ENCODE data around the gene SPACA4. TPM values are rescaled to one million over a fixed set of nuclear protein-coding genes. Genes with fewer than 3 reads are reported as not detected.

The SPACA4 gene
- total and polyA plus RNA-seq, 2 of the 4 experiments (the other 2 are of a cell fraction), result not detected

DNA sequence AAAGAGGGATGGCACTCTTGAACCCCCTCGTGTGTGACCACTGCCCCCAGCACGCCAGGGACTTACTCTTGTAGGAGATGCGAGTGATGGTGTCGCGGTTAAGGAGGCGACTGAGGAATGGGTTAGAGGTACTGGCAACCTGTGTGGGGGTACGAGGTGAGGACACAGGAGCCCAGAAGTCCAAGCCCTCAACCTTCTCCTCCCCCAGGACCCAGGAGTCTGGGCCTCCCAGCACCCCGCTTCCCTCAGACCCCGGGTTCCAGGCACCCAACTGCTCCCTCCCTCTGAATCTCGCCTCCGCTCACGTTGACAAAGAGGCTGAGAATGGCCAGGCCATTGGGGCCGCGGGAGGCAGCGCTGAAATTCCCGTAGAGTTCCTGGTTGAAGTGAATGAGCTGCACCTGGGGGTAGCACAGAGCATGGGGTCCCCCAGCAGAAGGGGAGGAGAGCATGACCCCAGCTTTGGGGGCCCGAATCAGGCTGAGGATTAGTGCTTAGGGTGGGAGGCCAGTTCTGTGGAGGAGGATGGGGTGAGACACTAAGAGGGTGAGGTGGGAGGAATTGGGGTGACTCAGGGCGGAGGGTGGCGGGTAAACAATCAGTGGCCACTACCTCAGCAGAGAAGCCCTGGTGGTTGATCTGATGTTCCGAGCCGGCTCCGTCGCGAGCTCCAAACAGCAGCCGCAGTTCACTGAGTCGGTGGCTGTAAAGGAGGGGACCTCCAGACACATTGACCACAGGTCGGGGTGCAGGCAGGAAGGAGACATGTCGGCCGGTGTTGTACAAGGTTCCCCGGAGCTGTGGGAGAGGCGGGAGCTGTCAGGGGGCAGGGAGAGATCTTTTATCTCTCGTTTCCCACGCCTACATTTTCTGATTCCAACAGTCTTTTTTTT, 33.2 kb downstream of the SPACA4 start:
- TF ChIP-seq BHLHE40 (IDR thresholded peaks at IDR 0.05; ENCODE audit: low read depth, low read length) (no peak), MAFK (IDR thresholded peaks at IDR 0.05; ENCODE audit: low read depth, low read length) (no peak), CHD1 (IDR thresholded peaks at IDR 0.05; ENCODE audit: low read depth, low read length) (no peak), MAZ (IDR thresholded peaks at IDR 0.05; ENCODE audit: borderline replicate concordance, low read depth, low read length) (no peak), RCOR1 (IDR thresholded peaks at IDR 0.05; ENCODE audit: insufficient replicate concordance, low read length) (no peak), RAD21 (IDR thresholded peaks at IDR 0.05; ENCODE audit: low read length) (no peak), NFE2L2 (IDR thresholded peaks at IDR 0.05; ENCODE audit: low read depth, low read length) (no peak), SMC3 (IDR thresholded peaks at IDR 0.05; ENCODE audit: low read depth, low read length) (no peak), FOS (IDR thresholded peaks at IDR 0.05; ENCODE audit: low read depth, low read length) (no peak)
- TF ChIP-seq, protein P1, sequence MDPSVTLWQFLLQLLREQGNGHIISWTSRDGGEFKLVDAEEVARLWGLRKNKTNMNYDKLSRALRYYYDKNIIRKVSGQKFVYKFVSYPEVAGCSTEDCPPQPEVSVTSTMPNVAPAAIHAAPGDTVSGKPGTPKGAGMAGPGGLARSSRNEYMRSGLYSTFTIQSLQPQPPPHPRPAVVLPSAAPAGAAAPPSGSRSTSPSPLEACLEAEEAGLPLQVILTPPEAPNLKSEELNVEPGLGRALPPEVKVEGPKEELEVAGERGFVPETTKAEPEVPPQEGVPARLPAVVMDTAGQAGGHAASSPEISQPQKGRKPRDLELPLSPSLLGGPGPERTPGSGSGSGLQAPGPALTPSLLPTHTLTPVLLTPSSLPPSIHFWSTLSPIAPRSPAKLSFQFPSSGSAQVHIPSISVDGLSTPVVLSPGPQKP (IDR thresholded peaks at IDR 0.05; ENCODE audit: borderline replicate concordance, low read depth, low read length), result no peak
- TF ChIP-seq, protein P2, sequence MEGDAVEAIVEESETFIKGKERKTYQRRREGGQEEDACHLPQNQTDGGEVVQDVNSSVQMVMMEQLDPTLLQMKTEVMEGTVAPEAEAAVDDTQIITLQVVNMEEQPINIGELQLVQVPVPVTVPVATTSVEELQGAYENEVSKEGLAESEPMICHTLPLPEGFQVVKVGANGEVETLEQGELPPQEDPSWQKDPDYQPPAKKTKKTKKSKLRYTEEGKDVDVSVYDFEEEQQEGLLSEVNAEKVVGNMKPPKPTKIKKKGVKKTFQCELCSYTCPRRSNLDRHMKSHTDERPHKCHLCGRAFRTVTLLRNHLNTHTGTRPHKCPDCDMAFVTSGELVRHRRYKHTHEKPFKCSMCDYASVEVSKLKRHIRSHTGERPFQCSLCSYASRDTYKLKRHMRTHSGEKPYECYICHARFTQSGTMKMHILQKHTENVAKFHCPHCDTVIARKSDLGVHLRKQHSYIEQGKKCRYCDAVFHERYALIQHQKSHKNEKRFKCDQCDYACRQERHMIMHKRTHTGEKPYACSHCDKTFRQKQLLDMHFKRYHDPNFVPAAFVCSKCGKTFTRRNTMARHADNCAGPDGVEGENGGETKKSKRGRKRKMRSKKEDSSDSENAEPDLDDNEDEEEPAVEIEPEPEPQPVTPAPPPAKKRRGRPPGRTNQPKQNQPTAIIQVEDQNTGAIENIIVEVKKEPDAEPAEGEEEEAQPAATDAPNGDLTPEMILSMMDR (conservative IDR thresholded peaks at IDR 0.05; ENCODE audit: low read depth, low read length), result no peak
- no peak overlapping the region for H3K9ac ChIP-seq (ENCODE audit: low read depth, low read length)
- H2BK20ac ChIP-seq (ENCODE audit: low read depth, low read length), result no peak overlapping the region
- no peaks in the 10 kb centered on the region for H3K36me3 ChIP-seq (ENCODE audit: control insufficient read depth, insufficient read depth, low read length)
- CTCF ChIA-PET, result no interaction called here
- H3K14ac ChIP-seq (replicated peaks; ENCODE audit: low read depth, low read length), result no peak overlapping the region
- H4K5ac ChIP-seq (ENCODE audit: low read depth, low read length), result no peak overlapping the region
- H3K9me1 ChIP-seq (ENCODE audit: insufficient read depth, low read length), result peaks cover 10% of the 10 kb centered on the region
- no peak overlapping the region for H3K4ac ChIP-seq (ENCODE audit: low read depth, low read length)
- dilution Hi-C loops (cut with HindIII; ENCODE audit: low sequenced_read_pairs, unreplicated experiment) (no loop called here), intact Hi-C loops (cut with micrococcal nuclease) (loop anchor here (10.0 kb wide), 1 partner anchor 325 kb away; the partner anchor contains the start of gene FTL), in situ Hi-C loops (cut with MboI; ENCODE audit: low sequenced_read_pairs) (loop anchor here (10.0 kb wide), 2 partner anchors 195 to 325 kb away; partner anchors contain the start of genes FTL and HSD17B14)
- H3K79me1 ChIP-seq (ENCODE audit: low read depth in 1 of 2, low read length in 2 of 2), result peaks cover 0 to 9% of the 10 kb centered on the region in 2 experiments; a peak in 2 of 4 replicates
- H3K4me3 ChIP-seq (ENCODE audit: insufficient read depth, low read depth, low read length), result no peak overlapping the region
- no peaks in the 10 kb centered on the region for H3K9me3 ChIP-seq (ENCODE audit: control insufficient read depth, insufficient read depth, low read length)
- no TSS peak for BruUV-seq (replicated peaks)
- ATAC-seq (ENCODE audit: low read depth) (no peak), DNase-seq (no peak)
- H4K8ac ChIP-seq (ENCODE audit: low read depth in 2 of 2, low read length in 2 of 2), result no peak overlapping the region
- H4K20me1 ChIP-seq (ENCODE audit: insufficient read depth, low read length), result peaks cover 4% of the 10 kb centered on the region; the same call in 1 of the 2 replicates
- H2BK5ac ChIP-seq (ENCODE audit: low read depth, low read length, poor library complexity, severe bottlenecking), result no peak overlapping the region
- peak overlapping the region; percentile 68 for H2AFZ ChIP-seq (replicated peaks; ENCODE audit: low read length, poor library complexity)
- H3K56ac ChIP-seq (ENCODE audit: extremely low read depth, insufficient read depth, low read length), result no peak overlapping the region
- H4K91ac ChIP-seq (ENCODE audit: insufficient read depth, low read depth, low read length), result no peak overlapping the region
- no peak overlapping the region for H3K27ac ChIP-seq (ENCODE audit: insufficient read depth, low read length)
- H3K27me3 ChIP-seq (ENCODE audit: control insufficient read depth, insufficient read depth, low read length), result no peaks in the 10 kb centered on the region
- peaks cover 9% of the 10 kb centered on the region for H3K4me1 ChIP-seq (ENCODE audit: control insufficient read depth, insufficient read depth, low read length)
- no peak overlapping the region for H2AK9ac ChIP-seq (replicated peaks; ENCODE audit: low read depth, low read length, poor library complexity)
- POLR2A ChIA-PET (ENCODE audit: unreplicated experiment), result no interaction called here
- no peak overlapping the region for H3K4me2 ChIP-seq (ENCODE audit: low read depth, low read length)
- H2AK5ac ChIP-seq (ENCODE audit: low read depth, low read length), result peak overlapping the region; percentile 73; the same call in 1 of the 2 replicates
- H3K23ac ChIP-seq (ENCODE audit: low read depth, low read length), result no peak overlapping the region
- no peak overlapping the region for H2BK15ac ChIP-seq (ENCODE audit: low read depth, low read length)
- WGBS, 2 experiments (ENCODE audit: extremely low coverage in 2 of 2, insufficient read length in 1 of 2), result 68% methylated on average over 10 of the region's 33 CpGs; no CpG with 5 or more reads in 1 of the 2 experiments
- H3K18ac ChIP-seq (ENCODE audit: low read depth, low read length), result no peak overlapping the region
- no peak overlapping the region for H2BK120ac ChIP-seq (ENCODE audit: low read depth, low read length)
